Heart left ventricle (tissue), 16 donors: ENCODE measurements around the gene MORC1. TPM values are rescaled to one million over a fixed set of nuclear protein-coding genes. Genes with fewer than 3 reads are reported as not detected.
"Not testable (repeated sequence)": the region's sequence is repeated elsewhere in the genome, so short reads cannot be mapped to it uniquely, and the experiment has no call there.

Experiments used
- ATAC-seq, 4 donors: fragments of 200-7000 bp; cut with Tn5 transposase; one replicate each; pipeline ENCODE4 v1.9.1; 2020 to 2022; ENCODE audit warnings: moderate library complexity in 4 of 4, mild to moderate bottlenecking in 3 of 4, moderate number of reproducible peaks in 1 of 4
- DNase-seq, 5 donors: peaks; one replicate each; pipeline ENCODE4 v3.0.0-alpha.2; 2020
- H3K27ac ChIP-seq, 12 donors: fragments of 200-600 bp; sonication (generic) in 4 of 12; one replicate each; pipeline versions ENCODE4 v1.5.0 to v1.8.0; 2016 to 2022; ENCODE audit warnings: mild to moderate bottlenecking in 2 of 12
- H3K27me3 ChIP-seq, 9 donors: fragments of 200-600 bp; sonication (generic) in 2 of 9; one replicate each; pipeline versions ENCODE4 v1.5.1 to v1.8.0; 2016 to 2022; ENCODE audit warnings: mild to moderate bottlenecking in 3 of 9
- H3K36me3 ChIP-seq, 9 donors: fragments of 200-600 bp; sonication (generic) in 2 of 9; one replicate each; pipeline versions ENCODE4 v1.5.0 to v1.8.0; 2018 to 2022; ENCODE audit warnings: mild to moderate bottlenecking in 2 of 9
- H3K4me1 ChIP-seq, 12 donors: fragments of 200-600 bp; sonication (generic) in 4 of 12; one replicate each; pipeline versions ENCODE4 v1.5.0 to v1.8.0; 2016 to 2022; ENCODE audit warnings: mild to moderate bottlenecking in 3 of 12
- H3K4me3 ChIP-seq, 12 donors: fragments of 200-600 bp; sonication (generic) in 4 of 12; one replicate each; pipeline versions ENCODE4 v1.5.0 to v1.8.0; 2017 to 2022; ENCODE audit warnings: mild to moderate bottlenecking in 9 of 12, moderate library complexity in 4 of 12
- H3K9me3 ChIP-seq, 12 donors: fragments of 200-600 bp; sonication (generic) in 4 of 12; one replicate each; pipeline versions ENCODE4 v1.5.0 to v1.8.0; 2016 to 2022; ENCODE audit warnings: mild to moderate bottlenecking in 1 of 12
- POLR2A ChIP-seq, 2 donors: fragments of 450-650 bp; IDR thresholded peaks; one replicate each; pipeline ENCODE4 v1.6.1; 2017; ENCODE audit warnings: antibody characterized with exemption in 2 of 2, mild to moderate bottlenecking in 2 of 2, moderate library complexity in 2 of 2
- WGBS, 4 donors: extraction: QIAGEN DNeasy Blood & Tissue Kit in 2 of 4; methylation state at CpG; one replicate each; pipeline versions ENCODE4 v1.1.5 to v1.1.7; 2013 to 2018; 5-methylcytosine and 5-hydroxymethylcytosine counted together
- intact Hi-C, 10 donors: fragments of 100-400 bp; cut with DNase I; formaldehyde crosslinking; loops; one replicate each; pipeline versions ENCODE4 v1.11.1 to v1.14.2; 2022
- polyA plus RNA-seq, 2 donors: library from polyadenylated mRNA; stranded (reverse); fragments of 200-250 nt; gene quantifications; one replicate each; pipeline ENCODE4 v1.2.3, GENCODE V29; 2013
- total RNA-seq, 9 donors: library from RNA; depleted of rRNA in 2 of 9; stranded (reverse); fragments of >200 nt in 2 of 9; fragmentation: NEBNext Ultra II Directional in 3 of 9; extraction: Animal tissue kit (Norgen Biotek cat#: 25700) in 3 of 9; gene quantifications; one replicate each; pipeline versions ENCODE4 v1.1.0 to v1.2.4, GENCODE V29; 2016 to 2023
- TF ChIP-seq, protein P1 (sequence below), 12 donors: fragments of 200-600 bp; sonication (generic) in 4 of 12; IDR thresholded peaks; one replicate each; pipeline versions ENCODE4 v1.5.0 to v1.8.0; 2018 to 2022; ENCODE audit warnings: antibody characterized with exemption in 12 of 12, mild to moderate bottlenecking in 5 of 12
- donor health status: ischemic (EF 13 %, LVEDD 7.1; RV severe dilation, severe dysfunction).
- donor health status: healthy with polysubstance abuse.
- donor health status: DM: no; HTN: yes; CAD: no.
- donor health status: DM: no; HTN: no; CAD: no.
- donor health status: ischemic (EF 25% LVEDD 6.9; RV normal size, moderate dysfunction).
- donor health status: ischemic (EF 25% LVEDD 5.7; RV mildly dilated, moderate dysfunction).
- donor health status: healthy.
- donor health status: DM: yes; HTN: yes; CAD: no.
- donor health status: ischemic (EF 35%, LVEDD 5.7; RV mildly dilated, moderate dysfunction).
- donor health status: nonischemic (EF 11% LVEDD 7.7; RV severe dilation, severe dysfunction).
- donor health status: DM: yes; HTN: yes; CAD: no.
- donor health status: PGD.
- donor health status: ischemic (EF 29% LVEDD 5.4; RV normal size, mild dysfunction).
- donor health status: nonischemic (EF 23%, LVEDD 6.1; RV moderate dilation, normal function).

MORC1 gene
- total and polyA plus RNA-seq, 11 donors, result not detected

DNA sequence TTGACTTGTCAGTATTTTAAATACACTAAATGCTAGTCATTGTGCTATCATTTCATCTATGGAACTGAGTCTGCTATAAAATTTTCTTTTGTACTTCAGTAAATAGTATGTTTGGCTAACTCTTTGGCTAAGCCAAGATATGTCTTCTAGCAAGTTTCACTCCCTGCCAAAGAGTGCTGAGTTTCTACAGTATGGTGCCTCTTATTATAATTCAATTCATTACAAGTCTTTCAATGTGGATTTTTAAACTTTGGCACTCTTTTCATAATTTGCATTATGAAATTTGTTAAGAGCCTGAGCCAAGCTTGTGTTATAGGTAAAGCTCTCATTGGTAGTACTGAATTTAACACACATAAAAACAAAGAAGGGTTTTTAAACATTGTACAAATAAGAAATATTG, 24.4 kb downstream of the MORC1 start:
- no peaks in the 10 kb centered on the region for H3K9me3 ChIP-seq
- ATAC-seq (no peak), DNase-seq (no peak)
- TF ChIP-seq POLR2A (IDR thresholded peaks at IDR 0.05), result no peak
- TF ChIP-seq, protein P1, sequence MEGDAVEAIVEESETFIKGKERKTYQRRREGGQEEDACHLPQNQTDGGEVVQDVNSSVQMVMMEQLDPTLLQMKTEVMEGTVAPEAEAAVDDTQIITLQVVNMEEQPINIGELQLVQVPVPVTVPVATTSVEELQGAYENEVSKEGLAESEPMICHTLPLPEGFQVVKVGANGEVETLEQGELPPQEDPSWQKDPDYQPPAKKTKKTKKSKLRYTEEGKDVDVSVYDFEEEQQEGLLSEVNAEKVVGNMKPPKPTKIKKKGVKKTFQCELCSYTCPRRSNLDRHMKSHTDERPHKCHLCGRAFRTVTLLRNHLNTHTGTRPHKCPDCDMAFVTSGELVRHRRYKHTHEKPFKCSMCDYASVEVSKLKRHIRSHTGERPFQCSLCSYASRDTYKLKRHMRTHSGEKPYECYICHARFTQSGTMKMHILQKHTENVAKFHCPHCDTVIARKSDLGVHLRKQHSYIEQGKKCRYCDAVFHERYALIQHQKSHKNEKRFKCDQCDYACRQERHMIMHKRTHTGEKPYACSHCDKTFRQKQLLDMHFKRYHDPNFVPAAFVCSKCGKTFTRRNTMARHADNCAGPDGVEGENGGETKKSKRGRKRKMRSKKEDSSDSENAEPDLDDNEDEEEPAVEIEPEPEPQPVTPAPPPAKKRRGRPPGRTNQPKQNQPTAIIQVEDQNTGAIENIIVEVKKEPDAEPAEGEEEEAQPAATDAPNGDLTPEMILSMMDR (IDR thresholded peaks at IDR 0.05), result no peak
- H3K27ac ChIP-seq, result no peak overlapping the region
- H3K4me1 ChIP-seq, result peaks cover 0 to 7% (median 0%) of the 10 kb centered on the region in 12 donors
- H3K36me3 ChIP-seq, result no peaks in the 10 kb centered on the region
- H3K27me3 ChIP-seq, result no peaks in the 10 kb centered on the region
- intact Hi-C loops, result no loop called here
- no peak overlapping the region for H3K4me3 ChIP-seq

DNA sequence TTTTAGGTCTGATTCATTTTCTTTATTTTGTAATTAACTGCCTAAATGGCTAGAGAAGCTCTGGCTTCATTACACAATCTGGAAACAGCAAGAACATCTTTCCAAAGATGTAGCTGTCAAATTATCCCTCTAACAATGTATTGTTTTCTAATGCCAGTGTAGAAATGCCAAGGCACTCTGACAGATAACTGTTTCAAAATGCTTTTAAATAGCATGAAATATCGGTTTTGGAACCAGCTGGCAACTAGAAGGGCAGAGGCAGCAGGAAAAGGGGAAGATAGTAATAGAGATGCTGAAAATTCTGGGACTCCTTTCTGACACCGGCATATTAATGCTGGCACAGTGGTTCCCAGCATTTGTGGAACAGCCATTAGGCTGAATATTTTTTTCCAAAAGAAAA, 26.1 kb downstream of the MORC1 start:
- ATAC-seq (no peak), DNase-seq (no peak)
- intact Hi-C loops, result no loop called here
- H3K27me3 ChIP-seq, result no peaks in the 10 kb centered on the region
- peaks cover 0 to 2% (median 0%) of the 10 kb centered on the region in 12 donors for H3K4me1 ChIP-seq
- no peak overlapping the region for H3K27ac ChIP-seq
- H3K9me3 ChIP-seq, result no peaks in the 10 kb centered on the region
- H3K4me3 ChIP-seq, result no peak overlapping the region
- no peaks in the 10 kb centered on the region for H3K36me3 ChIP-seq
- TF ChIP-seq, protein P1 (IDR thresholded peaks at IDR 0.05), result no peak
- TF ChIP-seq POLR2A (IDR thresholded peaks at IDR 0.05), result no peak
- WGBS, 4 donors, result 31 to 38% (median 32%) methylated on average over 2 of the region's 2 CpGs

DNA sequence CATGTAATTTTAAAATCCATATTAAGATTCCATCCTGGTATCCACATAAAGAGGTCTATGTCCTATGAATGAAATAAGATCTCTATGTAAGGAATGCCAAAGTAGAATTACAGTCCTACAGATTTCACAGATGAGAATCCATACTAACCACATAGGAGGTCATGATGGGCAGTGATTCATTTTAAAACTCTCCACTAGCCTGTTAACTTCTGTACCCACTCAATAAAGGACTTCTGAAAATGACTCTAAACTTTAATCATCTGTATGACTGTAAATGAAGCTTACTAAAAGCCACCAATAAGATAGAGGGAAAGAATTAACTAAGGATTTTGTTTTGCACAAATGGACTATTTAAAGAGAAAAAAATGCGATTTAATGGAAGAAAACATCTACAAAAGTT, 28.7 kb downstream of the MORC1 start:
- intact Hi-C loops, result loop anchor here in 2 of 10 donors (10.0 kb wide), 1 partner anchor 64 kb away; no protein-coding TSS in a partner anchor
- ATAC-seq, result no peak
- Histone ChIP-seq H3K27ac (no peak overlapping the region), H3K36me3 (no peaks in the 10 kb centered on the region), H3K9me3 (no peaks in the 10 kb centered on the region), H3K4me1 (no peaks in the 10 kb centered on the region), H3K4me3 (no peak overlapping the region), H3K27me3 (no peaks in the 10 kb centered on the region)
- 81 to 88% (median 86%) methylated on average over 1 of the region's 1 CpG for WGBS, 4 donors
- DNase-seq, result no peak
- TF ChIP-seq, protein P1 (IDR thresholded peaks at IDR 0.05), result no peak
- TF ChIP-seq POLR2A (IDR thresholded peaks at IDR 0.05), result no peak

DNA sequence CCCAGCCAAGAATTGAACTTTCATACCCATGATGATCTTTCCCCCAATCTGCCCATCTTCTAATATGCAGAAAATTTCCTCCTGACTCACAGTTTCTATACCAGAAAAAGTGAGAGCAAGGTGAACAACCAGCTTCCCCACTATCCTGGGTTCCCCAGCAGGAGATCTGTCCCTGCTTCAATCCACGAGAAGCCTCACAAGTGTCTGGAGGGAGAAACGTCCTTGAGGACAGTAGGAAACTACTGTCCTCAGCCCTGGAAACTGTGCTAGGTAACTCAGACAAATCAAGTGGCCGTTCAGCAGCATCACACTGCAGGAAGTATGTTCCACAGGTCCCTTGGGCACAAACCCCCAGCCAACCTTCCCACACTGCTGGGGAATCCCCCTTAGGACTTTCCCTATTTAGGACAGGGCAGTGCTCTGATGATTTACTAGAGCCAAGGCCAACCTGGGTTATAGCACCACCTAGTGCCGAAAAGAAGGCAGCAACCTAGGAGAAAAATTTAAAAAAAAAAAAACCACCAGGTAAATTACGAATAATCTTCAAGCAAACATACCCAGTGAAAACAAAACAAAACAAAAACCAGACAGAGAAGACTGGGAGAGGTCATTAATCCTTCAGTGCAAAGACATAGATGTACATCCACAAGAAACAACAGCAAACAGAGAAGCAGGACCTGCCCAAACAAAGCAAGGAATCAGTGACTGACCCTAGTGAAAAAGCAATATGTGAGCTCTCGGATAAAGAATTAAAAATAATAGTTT, 36.0 kb downstream of the MORC1 start:
- ATAC-seq (peak in 2 of 4 donors; percentile 41 to 54), DNase-seq (no peak)
- Histone ChIP-seq H3K36me3 (no peaks in the 10 kb centered on the region), H3K27ac (no peak overlapping the region), H3K27me3 (no peaks in the 10 kb centered on the region), H3K4me3 (no peak overlapping the region), H3K4me1 (no peaks in the 10 kb centered on the region), H3K9me3 (peaks cover 0 to 12% (median 0%) of the 10 kb centered on the region in 12 donors)
- 29 to 40% (median 34%) methylated on average over 6 of the region's 6 CpGs for WGBS, 4 donors
- TF ChIP-seq, protein P1 (IDR thresholded peaks at IDR 0.05), result peak; percentile 46 to 66 (median 52)
- TF ChIP-seq POLR2A (IDR thresholded peaks at IDR 0.05), result no peak
- intact Hi-C loops, result loop anchor here (1.0 to 10.0 kb wide), 6 partner anchors 55 to 420 kb away; no protein-coding TSS in a partner anchor

DNA sequence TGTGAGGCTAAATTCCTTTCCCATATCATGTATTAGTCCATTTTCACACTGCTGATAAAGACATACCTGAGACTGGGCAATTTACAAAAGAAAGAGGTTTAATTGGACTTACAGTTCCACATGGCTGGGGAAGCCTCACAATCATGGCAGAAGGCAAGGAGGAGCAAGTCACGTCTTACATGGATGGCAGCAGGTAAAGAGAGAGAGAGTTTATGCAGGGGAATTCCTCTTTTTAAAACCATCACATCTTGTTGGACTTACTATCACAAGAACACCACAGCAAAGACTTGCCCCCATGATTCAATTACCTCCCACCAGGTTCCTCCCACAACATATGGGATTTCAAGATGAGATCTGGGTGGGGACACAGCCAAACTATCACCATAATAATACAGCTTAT, 37.8 kb downstream of the MORC1 start:
- ATAC-seq, H3K27me3 ChIP-seq, H3K4me3 ChIP-seq, H3K27ac ChIP-seq, H3K4me1 ChIP-seq, DNase-seq, H3K36me3 ChIP-seq: not testable (repeated sequence)
- WGBS, 4 donors, result 74 to 89% (median 79%) methylated on average over 1 of the region's 1 CpG
- peaks cover 0 to 20% (median 0%) of the 10 kb centered on the region in 12 donors for H3K9me3 ChIP-seq
- intact Hi-C loops, result loop anchor here in 9 of 10 donors (5.0 to 10.0 kb wide), 4 partner anchors 53 to 418 kb away; no protein-coding TSS in a partner anchor
